Transverse colon (tissue), 4 donors: ENCODE results near the gene DMAC2. TPM values are rescaled to one million over a fixed set of nuclear protein-coding genes. Genes with fewer than 3 reads are reported as not detected.

Experiments
- DNase-seq: peaks from one replicate; pipeline ENCODE4 v3.0.0-alpha.2; 2019
- H3K27ac ChIP-seq, 4 donors: fragments of 200-600 bp; sonication (generic); 2 replicates each; pipeline ENCODE4 v1.5.1; 2016 to 2018; ENCODE audit warnings: inconsistent platforms in 4 of 4
- H3K27me3 ChIP-seq: fragments of 200-600 bp; sonication (generic); 2 replicates; pipeline ENCODE4 v1.5.1; 2017; ENCODE audit warnings: inconsistent platforms
- H3K36me3 ChIP-seq, 4 donors: fragments of 200-600 bp; sonication (generic); 2 replicates each; pipeline ENCODE4 v1.5.1; 2017 to 2019; ENCODE audit warnings: inconsistent platforms in 4 of 4
- H3K4me1 ChIP-seq, 4 donors: fragments of 200-600 bp; sonication (generic); 2 replicates each; pipeline ENCODE4 v1.5.1; 2017 to 2020; ENCODE audit warnings: inconsistent platforms in 4 of 4
- H3K4me3 ChIP-seq, 4 donors: fragments of 200-600 bp; sonication (generic); 1 replicate in 1 of 4; 2 replicates in 3 of 4; pipeline versions ENCODE4 v1.5.1 to v1.6.1; 2017 to 2019; ENCODE audit warnings: inconsistent platforms in 4 of 4
- H3K9me3 ChIP-seq, 2 donors: fragments of 200-600 bp; sonication (generic); 2 replicates each; pipeline ENCODE4 v1.5.1; 2017 to 2019; ENCODE audit warnings: inconsistent platforms in 2 of 2
- EP300 ChIP-seq: sonication (generic); formaldehyde crosslinking; IDR thresholded peaks from one replicate; pipeline ENCODE4 v1.6.1; 2017; ENCODE audit warnings: antibody characterized with exemption, low read depth
- POLR2A ChIP-seq: fragments of 450-650 bp; IDR thresholded peaks from one replicate; pipeline ENCODE4 v1.6.1; 2016; ENCODE audit warnings: antibody characterized with exemption, mild to moderate bottlenecking, moderate library complexity
- POLR2AphosphoS5 ChIP-seq, 3 donors: sonication (generic); formaldehyde crosslinking; IDR thresholded peaks; one replicate each; pipeline ENCODE4 v1.6.1; 2016; ENCODE audit warnings: antibody characterized with exemption in 3 of 3
- WGBS, 2 donors: methylation state at CpG; one replicate each; pipeline ENCODE4 v1.1.5; 2018; ENCODE audit warnings: low coverage in 1 of 2; 5-methylcytosine and 5-hydroxymethylcytosine counted together
- in situ Hi-C, 4 donors: fragments of 200-750 bp; cut with MboI; loops; one replicate each; pipeline versions ENCODE4 v1.15.0 to v1.15.1; 2017; ENCODE audit warnings: low sequenced_read_pairs in 3 of 4, low pct_ligation_motif_present in 1 of 4, low pct_unique_long_range_greater_than_20kb in 1 of 4
- intact Hi-C: fragments of 100-400 bp; cut with DNase I; formaldehyde crosslinking; loops from one replicate; pipeline ENCODE4 v1.15.1; 2023; ENCODE audit warnings: low total_unique reads
- total RNA-seq, 4 donors: library from RNA; depleted of rRNA; stranded (reverse); fragments of >200 nt; gene quantifications; one replicate each; pipeline ENCODE4 v1.1.0, GENCODE V29; 2016
- TF ChIP-seq, protein P1 (sequence below), 5 experiments: fragments of 200-600 bp in 3 of 5; fragments of 450-650 bp in 2 of 5; sonication (generic) in 3 of 5; IDR thresholded peaks; 1 replicate in 2 of 5; 2 replicates in 3 of 5; pipeline ENCODE4 v1.5.1; 2016 to 2017; ENCODE audit warnings: antibody characterized with exemption in 5 of 5, inconsistent platforms in 3 of 5, mild to moderate bottlenecking in 2 of 5, moderate library complexity in 1 of 5

Gene DMAC2
- total RNA-seq, 4 donors from 2014 or later = 15.9 to 65.8 (median 50.1) TPM

- intact Hi-C loops (no loop called here), in situ Hi-C loops (no loop called here)
- TF ChIP-seq, protein P1, sequence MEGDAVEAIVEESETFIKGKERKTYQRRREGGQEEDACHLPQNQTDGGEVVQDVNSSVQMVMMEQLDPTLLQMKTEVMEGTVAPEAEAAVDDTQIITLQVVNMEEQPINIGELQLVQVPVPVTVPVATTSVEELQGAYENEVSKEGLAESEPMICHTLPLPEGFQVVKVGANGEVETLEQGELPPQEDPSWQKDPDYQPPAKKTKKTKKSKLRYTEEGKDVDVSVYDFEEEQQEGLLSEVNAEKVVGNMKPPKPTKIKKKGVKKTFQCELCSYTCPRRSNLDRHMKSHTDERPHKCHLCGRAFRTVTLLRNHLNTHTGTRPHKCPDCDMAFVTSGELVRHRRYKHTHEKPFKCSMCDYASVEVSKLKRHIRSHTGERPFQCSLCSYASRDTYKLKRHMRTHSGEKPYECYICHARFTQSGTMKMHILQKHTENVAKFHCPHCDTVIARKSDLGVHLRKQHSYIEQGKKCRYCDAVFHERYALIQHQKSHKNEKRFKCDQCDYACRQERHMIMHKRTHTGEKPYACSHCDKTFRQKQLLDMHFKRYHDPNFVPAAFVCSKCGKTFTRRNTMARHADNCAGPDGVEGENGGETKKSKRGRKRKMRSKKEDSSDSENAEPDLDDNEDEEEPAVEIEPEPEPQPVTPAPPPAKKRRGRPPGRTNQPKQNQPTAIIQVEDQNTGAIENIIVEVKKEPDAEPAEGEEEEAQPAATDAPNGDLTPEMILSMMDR (IDR thresholded peaks at IDR 0.05) = no peak
- no peak for TF ChIP-seq EP300
- peaks cover 0 to 27% (median 7%) of the 10 kb centered on the region in 4 donors for H3K4me1 ChIP-seq
- H3K27me3 ChIP-seq = no peaks in the 10 kb centered on the region
- H3K4me3 ChIP-seq = no peak overlapping the region
- 95% methylated on average over 10 of the region's 10 CpGs; no CpG with 5 or more reads in 1 of the 2 donors for WGBS, 2 donors
- H3K9me3 ChIP-seq = no peaks in the 10 kb centered on the region
- H3K27ac ChIP-seq = no peak overlapping the region
- peaks cover 0 to 25% (median 4%) of the 10 kb centered on the region in 4 donors for H3K36me3 ChIP-seq
- no peak for DNase-seq
Observed at GRCh38 chr19:41413947-41414346, 25.8 kb downstream of the DMAC2 start.

GRCh38 chr19:41412953-41413352, 26.8 kb downstream of the DMAC2 start:
- peaks cover 0 to 25% (median 0%) of the 10 kb centered on the region in 4 donors for H3K36me3 ChIP-seq

DNA sequence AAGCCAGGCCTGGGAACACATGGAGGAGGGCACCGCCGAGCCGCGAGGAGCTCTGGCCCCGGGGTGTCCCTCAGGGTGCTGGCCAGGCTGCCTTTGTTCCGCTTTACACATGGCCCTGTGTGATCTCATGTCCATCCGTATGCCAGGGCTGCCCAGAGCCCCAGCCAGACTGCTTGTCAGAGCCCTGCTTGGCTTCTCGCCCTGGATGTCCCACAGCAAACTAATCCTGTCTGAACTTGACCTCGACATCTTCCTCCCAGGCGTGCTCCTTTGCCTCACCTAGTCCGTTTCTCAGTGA, 27.8 kb downstream of the DMAC2 start:
- in situ Hi-C loops = no loop called here
- TF ChIP-seq, protein P1 (IDR thresholded peaks at IDR 0.05) = no peak
- TF ChIP-seq POLR2A (no peak), EP300 (no peak)
- no peaks in the 10 kb centered on the region for H3K27me3 ChIP-seq
- no peak overlapping the region for H3K27ac ChIP-seq
- no peaks in the 10 kb centered on the region for H3K9me3 ChIP-seq
- intact Hi-C loops = no loop called here
- DNase-seq = no peak
- no peak overlapping the region for H3K4me3 ChIP-seq
- H3K36me3 ChIP-seq = peaks cover 0 to 19% (median 0%) of the 10 kb centered on the region in 4 donors
- WGBS, 2 donors = 50 to 73% methylated on average over 2 to 11 of the region's 11 CpGs
- H3K4me1 ChIP-seq = peaks cover 0 to 32% (median 10%) of the 10 kb centered on the region in 4 donors

More at GRCh38 chr19:41412953-41413352, 26.8 kb downstream of the DMAC2 start:
- Histone ChIP-seq H3K4me3 (no peak overlapping the region), H3K4me1 (peaks cover 0 to 32% (median 10%) of the 10 kb centered on the region in 4 donors), H3K27ac (no peak overlapping the region), H3K9me3 (no peaks in the 10 kb centered on the region), H3K27me3 (no peaks in the 10 kb centered on the region)
- in situ Hi-C loops = no loop called here
- TF ChIP-seq POLR2AphosphoS5 (IDR thresholded peaks at IDR 0.05) (no peak), POLR2A (no peak), EP300 (no peak)
- no peak for DNase-seq
- 92% methylated on average over 5 of the region's 5 CpGs; no CpG with 5 or more reads in 1 of the 2 donors for WGBS, 2 donors
- intact Hi-C loops = no loop called here

GRCh38 chr19:41411100-41411967, 28.4 kb downstream of the DMAC2 start:
- WGBS, 2 donors = 80% methylated on average over 9 of the region's 9 CpGs; no CpG with 5 or more reads in 1 of the 2 donors
- Histone ChIP-seq H3K4me1 (peaks cover 0 to 32% (median 10%) of the 10 kb centered on the region in 4 donors), H3K27me3 (no peaks in the 10 kb centered on the region), H3K4me3 (no peak overlapping the region), H3K9me3 (no peaks in the 10 kb centered on the region), H3K36me3 (peaks cover 0 to 16% (median 0%) of the 10 kb centered on the region in 4 donors), H3K27ac (no peak overlapping the region)
- intact Hi-C loops (no loop called here), in situ Hi-C loops (no loop called here)
- TF ChIP-seq POLR2AphosphoS5 (IDR thresholded peaks at IDR 0.05) (no peak), EP300 (no peak), POLR2A (no peak)
- TF ChIP-seq, protein P1 (IDR thresholded peaks at IDR 0.05) = no peak
- DNase-seq = no peak
